Uterus (tissue), 2 donors: Measurements from ENCODE around the gene THBS3.

ENCODE experiments used
- CTCF ChIP-seq, 4 experiments: fragments of 200-600 bp in 2 of 4; fragments of 450-650 bp in 2 of 4; sonication (generic) in 2 of 4; IDR thresholded peaks; one replicate each; pipeline ENCODE4 v1.5.1; 2016 to 2019; ENCODE audit warnings: antibody characterized with exemption in 4 of 4, mild to moderate bottlenecking in 2 of 4, moderate library complexity in 1 of 4
- POLR2A ChIP-seq, 2 donors: fragments of 450-650 bp; IDR thresholded peaks; one replicate each; pipeline ENCODE4 v1.6.1; 2016; ENCODE audit warnings: antibody characterized with exemption in 2 of 2, mild to moderate bottlenecking in 1 of 2, moderate library complexity in 1 of 2

- TF ChIP-seq CTCF (IDR thresholded peaks at IDR 0.05) = no peak
- TF ChIP-seq POLR2A (IDR thresholded peaks at IDR 0.05) = no peak
Measured at GRCh38 chr1:155236451-155236850, 28.8 kb upstream of the THBS3 start.
